ENCODE data around the gene RPL22L1. TPM values are rescaled to one million over a fixed set of nuclear protein-coding genes. Genes with fewer than 3 reads are reported as not detected.
"Not testable (repeated sequence)": the region's sequence is repeated elsewhere in the genome, so short reads cannot be mapped to it uniquely, and the experiment has no call there.

Gene RPL22L1
- total and polyA plus RNA-seq, 7 donors = 69.6 to 148 (median 97.0) TPM

GRCh38 chr3:170896781-170897180, 26.8 kb upstream of the RPL22L1 start:
- no peak overlapping the region for H3K27ac ChIP-seq
- H3K27me3 ChIP-seq = no peaks in the 10 kb centered on the region
- DNase-seq = no peak
- H3K9me3 ChIP-seq = no peaks in the 10 kb centered on the region
- intact Hi-C loops (cut with DNase I) = no loop called here
- H3K4me3 ChIP-seq = no peak overlapping the region
- TF ChIP-seq CTCF (IDR thresholded peaks at IDR 0.05) = no peak
- TF ChIP-seq EP300 (IDR thresholded peaks at IDR 0.05) = no peak
- no peak for TF ChIP-seq POLR2AphosphoS5 (IDR thresholded peaks at IDR 0.05)
- no peak for TF ChIP-seq POLR2A (IDR thresholded peaks at IDR 0.05)
- 42 to 82% methylated on average over 1 of the region's 1 CpG for WGBS, 2 donors
- no peaks in the 10 kb centered on the region for H3K36me3 ChIP-seq
- no peaks in the 10 kb centered on the region for H3K4me1 ChIP-seq

- H3K36me3 ChIP-seq; H3K4me1 ChIP-seq; H3K4me3 ChIP-seq; H3K9me3 ChIP-seq; DNase-seq; intact Hi-C loops (cut with DNase I); H3K27me3 ChIP-seq; H3K27ac ChIP-seq: not testable (repeated sequence)
- 89 to 96% methylated on average over 6 of the region's 6 CpGs for WGBS, 2 donors
These were observed 26.3 kb upstream of the RPL22L1 start for GRCh38 chr3:170896333-170896732.

- intact Hi-C loops (cut with DNase I) = no loop called here
- TF ChIP-seq CTCF (IDR thresholded peaks at IDR 0.05) (no peak), POLR2A (IDR thresholded peaks at IDR 0.05) (no peak)
- Histone ChIP-seq H3K4me3 (no peak overlapping the region), H3K36me3 (peaks cover 0 to 6% (median 0%) of the 10 kb centered on the region in 4 donors), H3K9me3 (no peaks in the 10 kb centered on the region), H3K27ac (no peak overlapping the region), H3K4me1 (no peaks in the 10 kb centered on the region), H3K27me3 (no peaks in the 10 kb centered on the region)
- 98% methylated on average over 8 of the region's 8 CpGs for WGBS, 2 donors
- DNase-seq = no peak
These were observed 23.9 kb upstream of the RPL22L1 start for GRCh38 chr3:170893895-170894294.

- 82% methylated on average over 1 of the region's 1 CpG for WGBS, 2 donors
- Histone ChIP-seq H3K36me3 (peaks cover 0 to 6% (median 0%) of the 10 kb centered on the region in 4 donors), H3K27ac (no peak overlapping the region), H3K9me3 (no peaks in the 10 kb centered on the region), H3K4me1 (no peaks in the 10 kb centered on the region), H3K4me3 (no peak overlapping the region), H3K27me3 (no peaks in the 10 kb centered on the region)
- TF ChIP-seq EP300 (IDR thresholded peaks at IDR 0.05) (no peak), CTCF (IDR thresholded peaks at IDR 0.05) (no peak), POLR2AphosphoS5 (IDR thresholded peaks at IDR 0.05) (no peak), POLR2A (IDR thresholded peaks at IDR 0.05) (no peak)
- DNase-seq = no peak
- intact Hi-C loops (cut with DNase I) = no loop called here
These were observed 19.6 kb upstream of the RPL22L1 start for GRCh38 chr3:170889630-170890029.

GRCh38 chr3:170889132-170889531, 19.1 kb upstream of the RPL22L1 start:
- Histone ChIP-seq H3K27ac (no peak overlapping the region), H3K9me3 (no peaks in the 10 kb centered on the region), H3K4me3 (no peak overlapping the region), H3K4me1 (no peaks in the 10 kb centered on the region), H3K27me3 (no peaks in the 10 kb centered on the region), H3K36me3 (peaks cover 0 to 6% (median 0%) of the 10 kb centered on the region in 4 donors)
- intact Hi-C loops (cut with DNase I) = no loop called here
- no peak for DNase-seq
- TF ChIP-seq POLR2A (IDR thresholded peaks at IDR 0.05) (no peak), CTCF (IDR thresholded peaks at IDR 0.05) (no peak)

- DNase-seq; H3K4me3 ChIP-seq; H3K36me3 ChIP-seq; H3K4me1 ChIP-seq; H3K27me3 ChIP-seq; H3K27ac ChIP-seq; intact Hi-C loops (cut with DNase I); H3K9me3 ChIP-seq: not testable (repeated sequence)
- 88 to 93% methylated on average over 20 of the region's 24 CpGs for WGBS, 2 donors
These were observed 14.3 kb upstream of the RPL22L1 start for GRCh38 chr3:170884109-170884930.

- H3K27me3 ChIP-seq; intact Hi-C loops (cut with DNase I); H3K36me3 ChIP-seq; H3K4me3 ChIP-seq; H3K4me1 ChIP-seq; H3K27ac ChIP-seq; DNase-seq; H3K9me3 ChIP-seq: not testable (repeated sequence)
- 80 to 100% methylated on average over 1 to 3 of the region's 5 CpGs for WGBS, 2 donors
These were observed 8.7 kb upstream of the RPL22L1 start for GRCh38 chr3:170878688-170879087.

GRCh38 chr3:170877311-170877710, 7.3 kb upstream of the RPL22L1 start:
- DNase-seq; H3K9me3 ChIP-seq; H3K36me3 ChIP-seq; H3K27me3 ChIP-seq; intact Hi-C loops (cut with DNase I); H3K27ac ChIP-seq; H3K4me1 ChIP-seq; H3K4me3 ChIP-seq: not testable (repeated sequence)
- 95 to 96% methylated on average over 6 of the region's 6 CpGs for WGBS, 2 donors

Measured in sigmoid colon (tissue), 7 donors.